Neural progenitor cell (in vitro differentiated cells): ENCODE results near the gene PSMB5. TPM values are rescaled to one million over a fixed set of nuclear protein-coding genes. Genes with fewer than 3 reads are reported as not detected.

Source experiments
- DNase-seq: peaks from one replicate; pipeline ENCODE4 v3.0.0-alpha.2; 2016; ENCODE audit warnings: low spot score
- H2AFZ ChIP-seq: fragments of 200-600 bp; sonication (generic); replicated peaks from 2 replicates; pipeline ENCODE4 v1.6.1; 2016; ENCODE audit warnings: antibody characterized with exemption
- H3F3A ChIP-seq: fragments of 200-600 bp; sonication (generic); 2 replicates; pipeline ENCODE4 v1.6.1; 2016; ENCODE audit warnings: antibody characterized with exemption, low read depth
- H3K27ac ChIP-seq: fragments of 200-600 bp; sonication (generic); 2 replicates; pipeline ENCODE4 v1.5.1; 2016; ENCODE audit warnings: mild to moderate bottlenecking
- H3K27me3 ChIP-seq: fragments of 200-600 bp; sonication (generic); 2 replicates; pipeline ENCODE4 v1.6.1; 2016; ENCODE audit warnings: mild to moderate bottlenecking, moderate library complexity
- H3K36me3 ChIP-seq: fragments of 200-600 bp; sonication (generic); 2 replicates; pipeline ENCODE4 v1.5.1; 2016
- H3K4me1 ChIP-seq: fragments of 200-600 bp; sonication (generic); 2 replicates; pipeline ENCODE4 v1.6.1; 2016; ENCODE audit warnings: mixed run types
- H3K4me2 ChIP-seq: fragments of 200-600 bp; sonication (generic); 2 replicates; pipeline ENCODE4 v1.6.1; 2016
- H3K4me3 ChIP-seq: fragments of 200-600 bp; sonication (generic); 2 replicates; pipeline ENCODE4 v1.5.1; 2016
- H3K79me2 ChIP-seq: fragments of 200-600 bp; sonication (generic); 2 replicates; pipeline ENCODE4 v1.6.1; 2016; ENCODE audit warnings: low read depth
- H3K9ac ChIP-seq: fragments of 200-600 bp; sonication (generic); 2 replicates; pipeline ENCODE4 v1.6.1; 2016
- H3K9me3 ChIP-seq: fragments of 200-600 bp; sonication (generic); 2 replicates; pipeline ENCODE4 v1.5.1; 2016; ENCODE audit warnings: low read depth
- H4K20me1 ChIP-seq: fragments of 200-600 bp; sonication (generic); 2 replicates; pipeline ENCODE4 v1.6.1; 2016; ENCODE audit warnings: low read depth
- H3K27ac Mint-ChIP-seq: 3 replicates; pipeline ENCODE4 v1.8.0; 2021; ENCODE audit warnings: mixed read lengths
- H3K27me3 Mint-ChIP-seq: 2 replicates; pipeline ENCODE4 v1.8.0; 2022; ENCODE audit warnings: low read depth, mild to moderate bottlenecking, inconsistent platforms, moderate library complexity, mixed read lengths; ENCODE audit not compliant: insufficient read depth
- H3K36me3 Mint-ChIP-seq: 3 replicates; pipeline ENCODE4 v1.8.0; 2021; ENCODE audit warnings: mixed read lengths
- H3K4me1 Mint-ChIP-seq: 3 replicates; pipeline ENCODE4 v1.8.0; 2021; ENCODE audit warnings: mixed read lengths
- H3K4me3 Mint-ChIP-seq: 3 replicates; pipeline ENCODE4 v1.8.0; 2021; ENCODE audit warnings: mild to moderate bottlenecking, moderate library complexity, mixed read lengths
- H3K9me3 Mint-ChIP-seq: 3 replicates; pipeline ENCODE4 v1.8.0; 2020; ENCODE audit warnings: mixed read lengths
- CTCF ChIP-seq: fragments of 200-600 bp; sonication (generic); IDR thresholded peaks from 2 replicates; pipeline ENCODE4 v1.5.1; 2017; ENCODE audit warnings: antibody characterized with exemption, mild to moderate bottlenecking
- EZH2 ChIP-seq: fragments of 200-600 bp; sonication (generic); IDR thresholded peaks from 2 replicates; pipeline ENCODE4 v1.6.1; 2017; ENCODE audit warnings: antibody characterized with exemption, mild to moderate bottlenecking, moderate library complexity
- EZH2phosphoT487 ChIP-seq: fragments of 200-600 bp; sonication (generic); IDR thresholded peaks from 2 replicates; pipeline ENCODE4 v1.6.1; 2017; ENCODE audit warnings: antibody characterized with exemption
- total RNA-seq: library from RNA; depleted of rRNA; stranded (reverse); fragments of >200 nt; gene quantifications from 2 replicates; pipeline ENCODE4 v1.2.3, GENCODE V29; 2015; ENCODE audit warnings: low replicate concordance

Gene PSMB5
- total RNA-seq, 1 donor from 2014 or later = 154 TPM

- H3K4me3 Mint-ChIP-seq = no peak overlapping the region
- Histone ChIP-seq H3K27ac (no peak overlapping the region), H3K4me2 (no peak overlapping the region), H3K27me3 (no peaks in the 10 kb centered on the region), H3K36me3 (no peaks in the 10 kb centered on the region), H3F3A (no peaks in the 10 kb centered on the region), H3K9ac (no peak overlapping the region), H3K79me2 (no peaks in the 10 kb centered on the region), H3K9me3 (no peaks in the 10 kb centered on the region), H3K4me1 (peaks cover 14% of the 10 kb centered on the region), H4K20me1 (no peaks in the 10 kb centered on the region), H3K4me3 (no peak overlapping the region), H2AFZ (no peak overlapping the region)
- H3K27me3 Mint-ChIP-seq = peaks cover 9% of the 10 kb centered on the region
- H3K36me3 Mint-ChIP-seq = peaks cover 11% of the 10 kb centered on the region
- no peaks in the 10 kb centered on the region for H3K9me3 Mint-ChIP-seq
- no peak for DNase-seq
- H3K4me1 Mint-ChIP-seq = peaks cover 13% of the 10 kb centered on the region
- no peak overlapping the region for H3K27ac Mint-ChIP-seq
- TF ChIP-seq CTCF = no peak
- no peak for TF ChIP-seq EZH2phosphoT487
- TF ChIP-seq EZH2 = no peak
These were observed 12.4 kb upstream of the PSMB5 start for GRCh38 chr14:23047034-23047634.

- no peaks in the 10 kb centered on the region for H3K9me3 Mint-ChIP-seq
- no peak overlapping the region for H3K27ac ChIP-seq
- DNase-seq = no peak
- no peak for TF ChIP-seq CTCF
- no peak for TF ChIP-seq EZH2phosphoT487
- no peak for TF ChIP-seq EZH2
- no peak overlapping the region for H3K4me3 Mint-ChIP-seq
- H3K36me3 ChIP-seq = no peaks in the 10 kb centered on the region
- H3K4me1 ChIP-seq = peaks cover 14% of the 10 kb centered on the region
- no peaks in the 10 kb centered on the region for H3F3A ChIP-seq
- no peak overlapping the region for H3K4me3 ChIP-seq
- no peak overlapping the region for H3K4me2 ChIP-seq
- peaks cover 13% of the 10 kb centered on the region for H3K4me1 Mint-ChIP-seq
- H2AFZ ChIP-seq = no peak overlapping the region
- no peaks in the 10 kb centered on the region for H3K9me3 ChIP-seq
- no peaks in the 10 kb centered on the region for H3K79me2 ChIP-seq
- H3K36me3 Mint-ChIP-seq = peaks cover 11% of the 10 kb centered on the region
- peaks cover 11% of the 10 kb centered on the region for H3K27me3 Mint-ChIP-seq
- no peaks in the 10 kb centered on the region for H3K27me3 ChIP-seq
- no peaks in the 10 kb centered on the region for H4K20me1 ChIP-seq
- no peak overlapping the region for H3K27ac Mint-ChIP-seq
- H3K9ac ChIP-seq = no peak overlapping the region
These were observed 11.0 kb upstream of the PSMB5 start for GRCh38 chr14:23045419-23046357.

- Mint-ChIP-seq H3K27me3 (peaks cover 11% of the 10 kb centered on the region), H3K4me1 (peaks cover 13% of the 10 kb centered on the region), H3K27ac (no peak overlapping the region), H3K36me3 (peaks cover 11% of the 10 kb centered on the region), H3K9me3 (no peaks in the 10 kb centered on the region), H3K4me3 (no peak overlapping the region)
- no peak for TF ChIP-seq CTCF
- TF ChIP-seq EZH2phosphoT487 = no peak
- no peak for TF ChIP-seq EZH2
- H3K27ac ChIP-seq = no peak overlapping the region
- H3K4me2 ChIP-seq = no peak overlapping the region
- no peak for DNase-seq
- H3K9me3 ChIP-seq = no peaks in the 10 kb centered on the region
- no peaks in the 10 kb centered on the region for H4K20me1 ChIP-seq
- no peak overlapping the region for H3K4me3 ChIP-seq
- H3K9ac ChIP-seq = no peak overlapping the region
- H3K4me1 ChIP-seq = peaks cover 14% of the 10 kb centered on the region
- H3K27me3 ChIP-seq = no peaks in the 10 kb centered on the region
- no peaks in the 10 kb centered on the region for H3K79me2 ChIP-seq
- H3K36me3 ChIP-seq = no peaks in the 10 kb centered on the region
- no peaks in the 10 kb centered on the region for H3F3A ChIP-seq
- H2AFZ ChIP-seq = no peak overlapping the region
These were observed 10.1 kb upstream of the PSMB5 start for GRCh38 chr14:23044840-23045239.
